GM12865 (cell line): ENCODE data around the gene SYT1.

Experiments
- DNase-seq: peaks from one replicate; pipeline ENCODE4 v3.0.0; 2010; ENCODE audit warnings: low read depth
- H3K4me3 ChIP-seq: 2 replicates; pipeline ENCODE4 v1.5.1; 2011; ENCODE audit warnings: mild to moderate bottlenecking, low read depth, low read length, control low read depth
- CTCF ChIP-seq: IDR thresholded peaks from 2 replicates; pipeline ENCODE4 v1.5.1; 2011; ENCODE audit warnings: low read length, control low read depth, low read depth, inconsistent platforms; ENCODE audit not compliant: insufficient read depth; ENCODE audit errors: missing control alignments

Gene SYT1

DNA sequence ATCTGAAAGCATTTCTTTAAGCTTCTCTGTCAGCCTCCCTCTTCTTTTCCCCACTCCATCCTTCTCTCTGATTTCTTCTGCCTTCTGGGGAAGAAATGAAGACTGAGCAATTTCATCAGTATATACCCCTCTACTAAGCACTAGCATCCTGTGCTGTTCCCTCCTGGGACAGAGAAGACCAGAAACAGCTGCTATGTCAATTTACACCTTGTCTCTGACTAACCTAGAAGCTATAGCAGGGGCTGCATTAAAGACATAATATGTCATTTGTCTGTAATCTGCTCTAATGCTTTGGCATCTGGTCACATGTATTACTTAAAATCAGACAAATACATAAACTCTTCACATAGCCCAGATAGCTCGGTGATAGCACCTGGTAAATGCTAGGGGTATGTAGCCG lies 529.3 kb downstream of the SYT1 start:
- TF ChIP-seq CTCF = no peak
- no peak overlapping the region for H3K4me3 ChIP-seq
- DNase-seq = no peak

DNA sequence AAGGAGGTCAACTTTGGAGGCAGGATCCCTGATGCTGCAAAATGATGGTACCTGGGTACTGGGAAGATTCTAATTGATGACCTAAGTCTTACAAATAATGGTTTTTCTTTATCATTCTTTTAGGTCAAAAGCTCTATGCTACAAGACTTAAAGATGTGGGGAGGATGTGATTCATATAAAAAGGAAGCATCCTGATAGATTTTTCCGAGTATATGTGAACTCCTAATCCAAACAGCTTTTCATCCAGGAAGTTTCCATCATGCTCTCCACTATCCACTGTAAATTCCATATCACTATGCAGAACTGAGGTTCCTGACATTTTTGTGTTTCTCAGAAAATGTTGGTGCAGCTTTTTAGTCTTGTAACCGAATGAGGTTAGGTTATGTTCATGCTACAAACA lies 533.0 kb downstream of the SYT1 start:
- no peak for TF ChIP-seq CTCF
- DNase-seq = no peak
- no peak overlapping the region for H3K4me3 ChIP-seq

DNA sequence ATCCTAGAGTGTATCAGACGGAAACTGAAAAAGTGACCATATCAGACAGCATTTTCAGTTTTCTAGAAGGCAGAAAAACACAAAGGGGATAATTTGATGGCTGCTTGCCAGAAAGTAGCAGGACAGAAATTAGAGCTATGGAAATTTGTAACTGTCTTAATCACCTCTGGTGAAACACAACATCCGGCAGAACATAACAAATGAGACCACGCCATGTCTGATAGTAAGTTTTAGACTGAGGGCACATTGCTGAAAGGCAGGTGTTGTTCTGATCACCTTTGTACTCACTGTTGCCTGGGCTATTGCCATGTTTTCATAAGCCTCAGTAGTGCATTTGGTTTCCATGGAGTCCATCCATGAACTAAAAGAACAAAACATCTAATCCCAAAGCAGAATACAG lies 535.9 kb downstream of the SYT1 start:
- DNase-seq = no peak
- TF ChIP-seq CTCF = no peak
- no peak overlapping the region for H3K4me3 ChIP-seq

DNA sequence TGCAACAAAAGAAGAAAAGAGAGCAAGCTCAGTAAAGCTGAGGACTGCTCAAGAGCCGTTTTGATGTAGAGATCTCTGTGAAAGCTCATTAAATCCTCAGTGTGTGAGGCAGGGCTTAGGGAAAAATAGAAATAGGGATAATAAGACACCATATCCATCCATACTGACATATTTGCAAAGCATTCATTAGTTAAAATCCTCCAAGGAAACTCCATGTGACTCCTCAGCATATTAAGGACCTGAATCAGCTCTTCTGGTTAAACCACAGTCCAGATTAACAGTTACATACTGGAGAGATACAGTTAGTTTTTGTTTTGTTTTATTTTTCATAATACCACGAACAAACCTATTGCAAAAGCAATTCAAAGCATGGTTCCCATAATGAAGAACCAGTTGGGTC lies 538.0 kb downstream of the SYT1 start:
- no peak for TF ChIP-seq CTCF
- no peak for DNase-seq
- H3K4me3 ChIP-seq = no peak overlapping the region

GRCh38 chr12:79406993-79407392 lies 542.4 kb downstream of the SYT1 start:
- DNase-seq = no peak
- TF ChIP-seq CTCF = no peak
- H3K4me3 ChIP-seq = no peak overlapping the region

- TF ChIP-seq CTCF = peak; percentile 55
- no peak overlapping the region for H3K4me3 ChIP-seq
- DNase-seq = peak; percentile 70
These were observed 543.4 kb downstream of the SYT1 start for GRCh38 chr12:79407671-79408622.

- no peak for TF ChIP-seq CTCF
- no peak for DNase-seq
- H3K4me3 ChIP-seq = no peak overlapping the region
These were observed 544.1 kb downstream of the SYT1 start for GRCh38 chr12:79408689-79409088.
